GM13977 (cell line): ENCODE measurements around the gene SMIM21.

Experiments used
- DNase-seq: peaks from one replicate; pipeline ENCODE4 v3.0.0; 2012; ENCODE audit warnings: low spot score
- CTCF ChIP-seq: IDR thresholded peaks from 2 replicates; pipeline ENCODE4 v1.5.1; 2012; ENCODE audit warnings: mild to moderate bottlenecking, control low read depth; ENCODE audit not compliant: insufficient read depth; ENCODE audit errors: extremely low read depth, missing control alignments
- in situ Hi-C: fragments of 300-500 bp; cut with MboI; formaldehyde crosslinking; loops from one replicate; pipeline ENCODE4 v1.12.0; 2022; ENCODE audit warnings: low sequenced_read_pairs, low pct_unique_long_range_greater_than_20kb, mixed read lengths, inconsistent platforms; ENCODE audit not compliant: unreplicated experiment

Gene SMIM21

GRCh38 chr18:75409806-75410205 is 17.7 kb downstream of the SMIM21 start:
- in situ Hi-C loops: no loop called here
- no peak for TF ChIP-seq CTCF
- DNase-seq: no peak

GRCh38 chr18:75408554-75409506 is 18.7 kb downstream of the SMIM21 start:
- TF ChIP-seq CTCF: no peak
- DNase-seq: no peak
- in situ Hi-C loops: no loop called here

GRCh38 chr18:75407468-75408437 is 19.8 kb downstream of the SMIM21 start:
- no peak for DNase-seq
- in situ Hi-C loops: no loop called here
- TF ChIP-seq CTCF: no peak

GRCh38 chr18:75406491-75407445 is 20.7 kb downstream of the SMIM21 start:
- TF ChIP-seq CTCF: no peak
- no peak for DNase-seq

GRCh38 chr18:75405351-75405750 is 22.2 kb downstream of the SMIM21 start:
- in situ Hi-C loops: no loop called here
- TF ChIP-seq CTCF: no peak
- DNase-seq: no peak

More at GRCh38 chr18:75406491-75407445, 20.7 kb downstream of the SMIM21 start:
- in situ Hi-C loops: no loop called here

- no peak for DNase-seq
- TF ChIP-seq CTCF: no peak
- in situ Hi-C loops: no loop called here
Measured at GRCh38 chr18:75400366-75400765, 27.1 kb downstream of the SMIM21 start.
